Fibroblast of villous mesenchyme (primary cell): ENCODE data around the gene CDC123. TPM values are rescaled to one million over a fixed set of nuclear protein-coding genes. Genes with fewer than 3 reads are reported as not detected.
A peak's percentile ranks its signal among the peaks of the same experiment; 100 is the strongest.

ENCODE experiments used
- DNase-seq: peaks from one replicate; pipeline ENCODE4 v3.0.0-alpha.2; 2010; ENCODE audit warnings: low read depth
- H3K4me3 ChIP-seq: 2 replicates; pipeline ENCODE4 v1.5.1; 2011; ENCODE audit warnings: low read depth, mild to moderate bottlenecking, low read length
- CTCF ChIP-seq: IDR thresholded peaks from 2 replicates; pipeline ENCODE4 v1.5.1; 2012; ENCODE audit warnings: low read depth, mild to moderate bottlenecking, low read length; ENCODE audit not compliant: insufficient read depth
- total RNA-seq: library from RNA; depleted of rRNA; stranded (reverse); fragments of >200 nt; gene quantifications from 2 replicates; pipeline ENCODE4 v1.2.3, GENCODE V29; 2012

The CDC123 gene
- total RNA-seq = 124 and 143 TPM in 2 replicates

GRCh38 chr10:12195603-12196506 lies at the start of gene CDC123, which contains the start of gene NUDT5:
TSS of gene CDC123 (plus strand) at chr10:12196188. CDS start at chr10:12196246, 58 bp downstream.
TSS of gene NUDT5 (minus strand) at chr10:12195891. CDS start at chr10:12186291, 9,600 bp downstream.
- peak; percentile 93 for DNase-seq
- TF ChIP-seq CTCF = no peak
- H3K4me3 ChIP-seq = peak within 1 kb of the TSS; percentile 75

GRCh38 chr10:12150163-12150562 lies 45.8 kb upstream of the CDC123 start:
- H3K4me3 ChIP-seq = no peak overlapping the region
- no peak for DNase-seq
- no peak for TF ChIP-seq CTCF

GRCh38 chr10:12154516-12154915 lies 41.5 kb upstream of the CDC123 start:
- H3K4me3 ChIP-seq = no peak overlapping the region
- DNase-seq = no peak
- no peak for TF ChIP-seq CTCF

- DNase-seq = no peak
- no peak for TF ChIP-seq CTCF
Observed at GRCh38 chr10:12156367-12157123, 39.4 kb upstream of the CDC123 start.

GRCh38 chr10:12158111-12158510 lies 37.9 kb upstream of the CDC123 start:
- no peak for DNase-seq
- TF ChIP-seq CTCF = no peak
- no peak overlapping the region for H3K4me3 ChIP-seq

More at GRCh38 chr10:12156367-12157123, 39.4 kb upstream of the CDC123 start:
- H3K4me3 ChIP-seq = no peak overlapping the region

GRCh38 chr10:12160664-12161063 lies 35.3 kb upstream of the CDC123 start:
- no peak for TF ChIP-seq CTCF
- H3K4me3 ChIP-seq = no peak overlapping the region
- no peak for DNase-seq
